IMR-90 (cell line): Measurements from ENCODE around the gene FRMD1. TPM values are rescaled to one million over a fixed set of nuclear protein-coding genes. Genes with fewer than 3 reads are reported as not detected.

Experiments used
- ATAC-seq: fragments of 200-7000 bp; cut with Tn5 transposase; 2 replicates; pipeline ENCODE4 v1.9.1; 2020; ENCODE audit warnings: low read depth, mild to moderate bottlenecking, moderate library complexity
- BruUV-seq: library from RNA; stranded (reverse); fragments of 400-500 nt; replicated peaks from 2 replicates; lab custom pipeline; 2021; lab: Mats Ljungman, UMichigan
- CTCF ChIA-PET: fragments of 300-600 bp; formaldehyde crosslinking; extraction: SDS; loops from one replicate; lab custom pipeline; 2021; ENCODE audit warnings: antibody characterized with exemption; lab: Yijun Ruan, JAX
- POLR2A ChIA-PET: fragments of 300-600 bp; sonication (Branson Sonifier 250); formaldehyde crosslinking; loops from one replicate; lab custom pipeline; 2022; ENCODE audit warnings: antibody characterized with exemption; ENCODE audit not compliant: unreplicated experiment; lab: Charles Lee
- DNase-seq: peaks from one replicate; pipeline ENCODE4 v3.0.0; 2013
- H2AFZ ChIP-seq: replicated peaks from 2 replicates; pipeline ENCODE3; 2013; ENCODE audit warnings: low read length, mild to moderate bottlenecking; ENCODE audit not compliant: poor library complexity
- H2AK5ac ChIP-seq: 2 replicates; pipeline ENCODE4 v1.6.1; 2013; ENCODE audit warnings: low read depth, low read length, inconsistent platforms
- H2AK9ac ChIP-seq: replicated peaks from 2 replicates; pipeline ENCODE3; 2013; ENCODE audit warnings: mild to moderate bottlenecking, low read depth, low read length, moderate library complexity; ENCODE audit not compliant: poor library complexity
- H2BK120ac ChIP-seq: 2 replicates; pipeline ENCODE4 v1.6.1; 2013; ENCODE audit warnings: low read depth, low read length, inconsistent platforms
- H2BK15ac ChIP-seq: 3 replicates; pipeline ENCODE4 v1.6.1; 2013; ENCODE audit warnings: low read depth, low read length, inconsistent platforms
- H2BK20ac ChIP-seq: 2 replicates; pipeline ENCODE4 v1.6.1; 2013; ENCODE audit warnings: low read depth, mild to moderate bottlenecking, inconsistent platforms, low read length, moderate library complexity
- H2BK5ac ChIP-seq: 2 replicates; pipeline ENCODE4 v1.6.1; 2013; ENCODE audit warnings: mild to moderate bottlenecking, low read depth, low read length, inconsistent platforms; ENCODE audit not compliant: poor library complexity, severe bottlenecking
- H3K14ac ChIP-seq: replicated peaks from 2 replicates; pipeline ENCODE4 v1.6.1; 2013; ENCODE audit warnings: low read depth, low read length, inconsistent platforms
- H3K18ac ChIP-seq: 2 replicates; pipeline ENCODE4 v1.6.1; 2013; ENCODE audit warnings: low read depth, low read length, control low read depth
- H3K23ac ChIP-seq: 2 replicates; pipeline ENCODE4 v1.6.1; 2013; ENCODE audit warnings: low read depth, low read length, inconsistent platforms
- H3K27ac ChIP-seq: 2 replicates; pipeline ENCODE4 v1.5.1; 2013; ENCODE audit warnings: mild to moderate bottlenecking, control low read depth, low read length; ENCODE audit not compliant: insufficient read depth
- H3K27me3 ChIP-seq: 2 replicates; pipeline ENCODE4 v1.6.1; 2013; ENCODE audit warnings: low read length; ENCODE audit not compliant: control insufficient read depth, insufficient read depth
- H3K36me3 ChIP-seq: 2 replicates; pipeline ENCODE4 v1.6.1; 2013; ENCODE audit warnings: low read length, mixed read lengths; ENCODE audit not compliant: control insufficient read depth, insufficient read depth
- H3K4ac ChIP-seq: 2 replicates; pipeline ENCODE4 v1.6.1; 2013; ENCODE audit warnings: low read depth, low read length, inconsistent platforms
- H3K4me1 ChIP-seq: 2 replicates; pipeline ENCODE4 v1.6.1; 2013; ENCODE audit warnings: low read length, mixed read lengths; ENCODE audit not compliant: control insufficient read depth, insufficient read depth
- H3K4me2 ChIP-seq: 2 replicates; pipeline ENCODE4 v1.6.1; 2013; ENCODE audit warnings: low read depth, mild to moderate bottlenecking, control low read depth, low read length, moderate library complexity
- H3K4me3 ChIP-seq: 2 replicates; pipeline ENCODE4 v1.5.1; 2013; ENCODE audit warnings: low read depth, mild to moderate bottlenecking, control low read depth, low read length, moderate library complexity; ENCODE audit not compliant: insufficient read depth
- H3K56ac ChIP-seq: 2 replicates; pipeline ENCODE4 v1.6.1; 2013; ENCODE audit warnings: low read length, inconsistent platforms; ENCODE audit not compliant: insufficient read depth; ENCODE audit errors: extremely low read depth
- H3K79me1 ChIP-seq, 2 experiments: 2 replicates each; pipeline ENCODE4 v1.6.1; 2013; ENCODE audit warnings: low read length in 2 of 2, inconsistent platforms in 1 of 2, low read depth in 1 of 2
- H3K9ac ChIP-seq: 2 replicates; pipeline ENCODE4 v1.6.1; 2013; ENCODE audit warnings: low read depth, low read length, control low read depth
- H3K9me1 ChIP-seq: 2 replicates; pipeline ENCODE4 v1.6.1; 2013; ENCODE audit warnings: low read length, inconsistent platforms; ENCODE audit not compliant: insufficient read depth
- H3K9me3 ChIP-seq: 2 replicates; pipeline ENCODE4 v1.6.1; 2013; ENCODE audit warnings: low read length; ENCODE audit not compliant: control insufficient read depth, insufficient read depth
- H4K20me1 ChIP-seq: 2 replicates; pipeline ENCODE4 v1.6.1; 2013; ENCODE audit warnings: low read length, inconsistent platforms; ENCODE audit not compliant: insufficient read depth
- H4K5ac ChIP-seq: 2 replicates; pipeline ENCODE4 v1.6.1; 2013; ENCODE audit warnings: mild to moderate bottlenecking, low read depth, low read length, control low read depth
- H4K8ac ChIP-seq, 2 experiments: 2 replicates each; pipeline ENCODE4 v1.6.1; 2013; ENCODE audit warnings: low read depth in 2 of 2, low read length in 2 of 2, control low read depth in 1 of 2, inconsistent platforms in 1 of 2
- H4K91ac ChIP-seq: 2 replicates; pipeline ENCODE4 v1.6.1; 2013; ENCODE audit warnings: low read depth, low read length, inconsistent platforms; ENCODE audit not compliant: insufficient read depth
- RFX5 ChIP-seq: IDR thresholded peaks from 2 replicates; pipeline ENCODE4 v1.8.0; 2012; ENCODE audit warnings: low read depth, mild to moderate bottlenecking, low read length, moderate library complexity
- WGBS, 2 experiments: methylation state at CpG; one replicate each; pipeline versions ENCODE4 v1.1.5 to v1.1.7; 2013; ENCODE audit warnings: missing lambda C conversion rate in 2 of 2; ENCODE audit not compliant: insufficient read length in 1 of 2; ENCODE audit errors: extremely low coverage in 2 of 2; 5-methylcytosine and 5-hydroxymethylcytosine counted together
- dilution Hi-C: fragments of 300-500 bp; cut with HindIII; formaldehyde crosslinking; loops from one replicate; pipeline ENCODE4 v1.14.3; 2018; ENCODE audit warnings: low sequenced_read_pairs; ENCODE audit not compliant: unreplicated experiment
- in situ Hi-C: fragments of 300-500 bp; cut with MboI; formaldehyde crosslinking; loops from 3 replicates; pipeline ENCODE4 v1.14.3; 2019; ENCODE audit warnings: low sequenced_read_pairs, inconsistent platforms, mixed read lengths
- intact Hi-C: fragments of 100-400 bp; cut with micrococcal nuclease; formaldehyde crosslinking; loops from 2 replicates; pipeline ENCODE4 v1.10.0; 2022
- polyA plus RNA-seq, 3 experiments: library from polyadenylated mRNA; depleted of rRNA; stranded (reverse); fragments of >200 nt; gene quantifications; 2 replicates each; pipeline ENCODE4 v1.2.3, GENCODE V29; 2012; ENCODE audit warnings: low replicate concordance in 1 of 3
- total RNA-seq: library from RNA; depleted of rRNA; stranded (reverse); fragments of >200 nt; gene quantifications from 2 replicates; pipeline ENCODE4 v1.2.3, GENCODE V29; 2012

FRMD1 gene
- total and polyA plus RNA-seq, 2 of the 4 experiments (the other 2 are of a cell fraction), result not detected

DNA sequence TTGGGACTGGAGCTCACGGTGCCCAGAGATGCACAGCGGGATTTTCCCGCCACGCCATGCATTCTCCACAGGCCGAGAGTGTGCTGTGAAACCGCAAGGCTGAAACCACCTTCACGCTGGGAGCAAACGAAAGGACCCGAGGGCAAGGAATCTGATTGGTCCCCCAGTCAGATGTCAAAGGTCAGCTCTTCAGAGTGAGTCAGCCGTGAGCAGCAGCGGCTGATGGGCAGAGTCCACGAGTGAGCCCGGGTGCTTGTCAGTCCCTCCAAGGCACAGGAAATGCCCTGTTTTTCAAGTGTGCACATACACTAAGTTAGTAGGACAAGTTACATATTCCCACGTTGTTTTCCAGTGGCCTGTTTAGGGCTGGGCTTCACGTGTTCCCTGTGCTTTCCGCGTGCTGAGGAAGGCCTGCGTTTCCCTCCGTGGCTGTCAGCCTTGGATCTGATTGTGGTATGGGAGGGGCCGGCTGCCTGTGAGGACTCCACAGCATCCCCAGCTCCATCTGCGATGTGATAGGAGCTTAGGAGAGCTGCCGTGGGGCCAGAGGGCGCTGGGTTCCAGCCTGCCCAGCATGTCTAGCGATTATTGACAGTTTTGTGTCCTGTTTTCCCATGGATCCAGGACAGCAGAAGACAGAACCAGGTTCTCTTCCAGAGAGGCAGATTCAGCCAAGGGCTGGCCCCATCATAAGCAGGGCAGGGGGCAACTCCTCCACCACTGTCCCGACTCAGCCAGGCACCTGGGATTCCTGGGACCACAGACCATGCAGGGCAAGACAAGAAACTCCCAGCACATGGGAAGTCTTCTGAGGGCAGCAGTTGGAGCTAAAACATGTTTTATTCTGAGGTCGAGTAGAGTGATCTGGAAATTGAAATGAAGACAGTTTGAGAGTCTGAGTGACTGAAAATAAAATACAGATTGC is 38.2 kb upstream of the FRMD1 start:
- Histone ChIP-seq H4K91ac (no peak overlapping the region), H3K36me3 (no peaks in the 10 kb centered on the region), H2AK5ac (no peak overlapping the region), H3K79me1 (no peaks in the 10 kb centered on the region), H3K9me1 (no peaks in the 10 kb centered on the region), H3K18ac (no peak overlapping the region), H3K9ac (no peak overlapping the region), H3K4me2 (no peak overlapping the region), H3K27me3 (no peaks in the 10 kb centered on the region; the same call in 1 of the 2 replicates), H3K23ac (no peak overlapping the region), H4K20me1 (no peaks in the 10 kb centered on the region), H3K4me1 (no peaks in the 10 kb centered on the region), H3K4ac (no peak overlapping the region), H4K8ac (no peak overlapping the region), H4K5ac (no peak overlapping the region), H2BK120ac (no peak overlapping the region), H2BK5ac (no peak overlapping the region), H3K9me3 (peaks cover 4% of the 10 kb centered on the region; the same call in 1 of the 2 replicates), H3K56ac (no peak overlapping the region), H2AFZ (no peak overlapping the region), H2BK20ac (no peak overlapping the region), H3K4me3 (no peak overlapping the region), H2BK15ac (no peak overlapping the region), H3K27ac (no peak overlapping the region), H3K14ac (no peak overlapping the region), H2AK9ac (no peak overlapping the region)
- dilution Hi-C loops (no loop called here), intact Hi-C loops (loop anchor here (5.0 kb wide), 1 partner anchor 55 kb away; no protein-coding TSS in a partner anchor), in situ Hi-C loops (no loop called here)
- BruUV-seq, result no TSS peak
- POLR2A ChIA-PET, result no interaction called here
- 59% methylated on average over 13 of the region's 26 CpGs; no CpG with 5 or more reads in 1 of the 2 experiments for WGBS, 2 experiments
- TF ChIP-seq RFX5, result no peak
- CTCF ChIA-PET, result interaction anchor here (0.6 to 1.8 kb wide), 3 partner anchors 15 to 72 kb away, joined by 3 to 7 read pairs (median 3); no protein-coding TSS in a partner anchor
- ATAC-seq, result no peak
- no peak for DNase-seq
